ENCODE results near the gene EMC1.
"Not testable (repeated sequence)": the region's sequence is repeated elsewhere in the genome, so short reads cannot be mapped to it uniquely, and the experiment has no call there.

EMC1 gene

GRCh38 chr1:19251305-19252196 is at the start of gene EMC1, which contains the start of gene MRTO4:
EMC1 (minus strand) TSS chr1:19251524; CDS start chr1:19251509, 15 bp downstream.
MRTO4 (plus strand) TSS chr1:19251805; CDS start chr1:19251836, 31 bp downstream.
- DNase-seq = peak; percentile 77

GRCh38 chr1:19300211-19300610 is 48.9 kb upstream of the EMC1 start:
- no peak for DNase-seq

- DNase-seq = no peak
Observed at GRCh38 chr1:19294638-19295037, 43.3 kb upstream of the EMC1 start.

- no peak for DNase-seq
Observed at GRCh38 chr1:19289244-19289643, 37.9 kb upstream of the EMC1 start.

GRCh38 chr1:19288324-19289241 is 37.3 kb upstream of the EMC1 start, which contains the start of gene AKR7A3:
AKR7A3 (minus strand) TSS chr1:19288770; CDS start chr1:19288709, 61 bp downstream.
- DNase-seq = not testable (repeated sequence)

GRCh38 chr1:19287436-19288185 is 36.3 kb upstream of the EMC1 start:
- no peak for DNase-seq

GRCh38 chr1:19285807-19286206 is 34.5 kb upstream of the EMC1 start:
- not testable (repeated sequence) for DNase-seq

- DNase-seq = not testable (repeated sequence)
Observed at GRCh38 chr1:19285366-19285765, 34.0 kb upstream of the EMC1 start.

- DNase-seq = no peak
Observed at GRCh38 chr1:19284881-19285280, 33.6 kb upstream of the EMC1 start.

- DNase-seq = no peak
Observed at GRCh38 chr1:19283891-19284290, 32.6 kb upstream of the EMC1 start.

GRCh38 chr1:19274636-19275035 is 23.3 kb upstream of the EMC1 start:
- DNase-seq = no peak

GRCh38 chr1:19273844-19274531 is 22.7 kb upstream of the EMC1 start:
- not testable (repeated sequence) for DNase-seq

GRCh38 chr1:19273106-19273843 is 22.0 kb upstream of the EMC1 start:
- no peak for DNase-seq

- DNase-seq = no peak
Observed at GRCh38 chr1:19272064-19272463, 20.7 kb upstream of the EMC1 start.

- DNase-seq = not testable (repeated sequence)
Observed at GRCh38 chr1:19270343-19270730, 19.0 kb upstream of the EMC1 start.

- DNase-seq = not testable (repeated sequence)
Observed at GRCh38 chr1:19269427-19270342, 18.4 kb upstream of the EMC1 start.

- DNase-seq = no peak
Observed at GRCh38 chr1:19268445-19268844, 17.1 kb upstream of the EMC1 start.

- DNase-seq = no peak
Observed at GRCh38 chr1:19262744-19263143, 11.4 kb upstream of the EMC1 start.

- no peak for DNase-seq
Observed at GRCh38 chr1:19262047-19262446, 10.7 kb upstream of the EMC1 start.

Data from NCI-H1436 (cell line).